ENCODE data around the gene TSPAN16. TPM values are rescaled to one million over a fixed set of nuclear protein-coding genes. Genes with fewer than 3 reads are reported as not detected.
A peak's percentile ranks its signal among the peaks of the same experiment; 100 is the strongest.

TSPAN16 gene
- total and polyA plus RNA-seq, 2 of the 13 experiments (the other 11 are each of a cell fraction or from before 2014, with no cell fraction given): not detected

GRCh38 chr19:11324079-11324661, 28.2 kb downstream of the TSPAN16 start (continued):
- TF ChIP-seq MNT (IDR thresholded peaks at IDR 0.05) (no peak), SRY (CRISPR knock-in tag; IDR thresholded peaks at IDR 0.05) (no peak), RERE (CRISPR knock-in tag; IDR thresholded peaks at IDR 0.05; ENCODE audit: low read depth) (0 out of 2 replicates have a peak, but pooled peaks have one; percentile 22), ELF4 (CRISPR knock-in tag; IDR thresholded peaks at IDR 0.05; ENCODE audit: borderline replicate concordance) (no peak), FOXA1 (IDR thresholded peaks at IDR 0.05) (no peak), FOXA1 (CRISPR knock-in tag; IDR thresholded peaks at IDR 0.05) (0 out of 2 replicates have a peak, but pooled peaks have one; percentile 10), NCOA2 (CRISPR knock-in tag; IDR thresholded peaks at IDR 0.05) (peak; percentile 67), ZNF841 (CRISPR knock-in tag; IDR thresholded peaks at IDR 0.05; ENCODE audit: borderline replicate concordance) (no peak), ZNF460 (CRISPR knock-in tag; IDR thresholded peaks at IDR 0.05; ENCODE audit: borderline replicate concordance) (no peak), BHLHE40 (IDR thresholded peaks at IDR 0.05; ENCODE audit: low read length) (no peak), PRDM4 (CRISPR knock-in tag; IDR thresholded peaks at IDR 0.05; ENCODE audit: borderline replicate concordance) (no peak), ZGPAT (CRISPR knock-in tag; IDR thresholded peaks at IDR 0.05) (peak; percentile 65; the same call in 1 of the 2 replicates), GTF3A (CRISPR knock-in tag; conservative IDR thresholded peaks at IDR 0.05) (no peak), SSRP1 (CRISPR knock-in tag; IDR thresholded peaks at IDR 0.05) (no peak; the same call in 1 of the 2 replicates), MLLT10 (CRISPR knock-in tag; IDR thresholded peaks at IDR 0.05) (no peak), NFATC3 (CRISPR knock-in tag; IDR thresholded peaks at IDR 0.05) (no peak), ZNF672 (CRISPR knock-in tag; IDR thresholded peaks at IDR 0.05) (no peak), RAD21 (CRISPR knock-in tag; IDR thresholded peaks at IDR 0.05) (no peak)
